Activated B cell treated with CpG ODN at 0.5 μM for 24 hours (primary cell): ENCODE measurements around the gene CLTCL1. TPM values are rescaled to one million over a fixed set of nuclear protein-coding genes. Genes with fewer than 3 reads are reported as not detected.

ENCODE experiments used
- ATAC-seq: fragments of 200-7000 bp; cut with Tn5 transposase; one replicate; pipeline ENCODE4 v1.10.0; 2021; ENCODE audit warnings: low read depth, mild to moderate bottlenecking, moderate library complexity
- CTCF ChIA-PET: fragments of 350-600 bp; sonication (Branson Sonifier 250); formaldehyde crosslinking; loops from one replicate; lab custom pipeline; 2021; ENCODE audit warnings: antibody characterized with exemption; lab: Charles Lee
- POLR2A ChIA-PET: fragments of 350-600 bp; sonication (Branson Sonifier 250); formaldehyde crosslinking; loops from one replicate; lab custom pipeline; 2021; ENCODE audit warnings: antibody characterized with exemption; lab: Charles Lee
- DNase-seq: peaks from one replicate; pipeline ENCODE4 v3.0.0; 2022
- H3K27ac Mint-ChIP-seq: one replicate; pipeline ENCODE4 v1.8.0; 2020; ENCODE audit warnings: mixed read lengths
- H3K27me3 Mint-ChIP-seq: one replicate; pipeline ENCODE4 v1.8.0; 2021; ENCODE audit warnings: mixed read lengths
- H3K36me3 Mint-ChIP-seq: one replicate; pipeline ENCODE4 v1.8.0; 2021; ENCODE audit warnings: low read depth, mixed read lengths
- H3K4me1 Mint-ChIP-seq: one replicate; pipeline ENCODE4 v1.8.0; 2021; ENCODE audit warnings: mixed read lengths
- H3K4me3 Mint-ChIP-seq: one replicate; pipeline ENCODE4 v1.8.0; 2020; ENCODE audit warnings: mild to moderate bottlenecking, mixed read lengths
- H3K9me3 Mint-ChIP-seq: one replicate; pipeline ENCODE4 v1.8.0; 2020; ENCODE audit warnings: mixed read lengths
- intact Hi-C: fragments of 100-400 bp; cut with micrococcal nuclease; formaldehyde crosslinking; loops from one replicate; pipeline ENCODE4 v1.15.1; 2024
- total RNA-seq: library from RNA; stranded (reverse); gene quantifications from 2 replicates; pipeline ENCODE4 v1.2.3, GENCODE V29; 2022
- TF ChIP-seq, protein P1 (sequence below): fragments of 200-600 bp; IDR thresholded peaks from one replicate; pipeline ENCODE4 v1.8.0; 2022; ENCODE audit warnings: antibody characterized with exemption, mild to moderate bottlenecking

CLTCL1 gene
- total RNA-seq, 1 donor from 2014 or later: 5.0 TPM

DNA sequence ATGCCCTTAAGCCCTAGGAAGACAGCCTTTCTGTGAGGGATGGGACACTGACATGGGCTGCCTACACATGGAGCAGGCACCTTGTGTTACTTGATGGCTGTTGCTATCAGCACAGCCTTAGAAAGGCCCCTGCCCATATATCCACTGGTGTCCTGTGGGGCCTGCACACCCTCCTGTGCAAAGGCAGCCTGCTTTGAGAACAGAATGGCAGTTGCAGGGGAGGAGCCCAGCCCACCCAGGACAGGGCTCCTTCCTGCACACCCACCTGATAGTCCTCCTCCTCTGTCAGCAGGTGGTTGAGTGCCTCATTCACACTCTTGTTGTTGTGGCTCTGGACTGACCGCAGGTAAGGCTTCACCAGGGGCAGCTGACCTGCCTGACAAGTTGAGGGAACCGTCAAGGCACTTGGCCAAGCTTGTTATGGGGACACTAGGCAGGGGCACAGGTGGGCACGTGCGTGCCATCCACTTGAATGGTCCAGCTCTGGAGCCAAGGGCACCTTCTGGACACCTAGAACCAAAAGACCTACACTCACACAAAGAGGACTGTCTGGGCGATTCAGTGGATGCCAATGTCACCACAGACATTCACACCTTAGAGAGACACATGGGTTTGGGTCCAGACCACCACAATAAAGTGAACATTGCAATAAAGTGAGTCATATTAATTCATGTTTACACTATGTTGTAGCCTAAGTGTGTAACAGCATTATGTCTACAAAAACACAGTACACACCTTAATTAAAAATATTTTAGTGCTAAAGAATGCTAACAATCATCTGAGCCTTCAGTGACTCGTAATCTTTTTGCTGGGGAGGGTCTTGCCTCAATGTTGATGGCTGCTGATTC is 103.6 kb downstream of the CLTCL1 start:
- TF ChIP-seq, protein P1, sequence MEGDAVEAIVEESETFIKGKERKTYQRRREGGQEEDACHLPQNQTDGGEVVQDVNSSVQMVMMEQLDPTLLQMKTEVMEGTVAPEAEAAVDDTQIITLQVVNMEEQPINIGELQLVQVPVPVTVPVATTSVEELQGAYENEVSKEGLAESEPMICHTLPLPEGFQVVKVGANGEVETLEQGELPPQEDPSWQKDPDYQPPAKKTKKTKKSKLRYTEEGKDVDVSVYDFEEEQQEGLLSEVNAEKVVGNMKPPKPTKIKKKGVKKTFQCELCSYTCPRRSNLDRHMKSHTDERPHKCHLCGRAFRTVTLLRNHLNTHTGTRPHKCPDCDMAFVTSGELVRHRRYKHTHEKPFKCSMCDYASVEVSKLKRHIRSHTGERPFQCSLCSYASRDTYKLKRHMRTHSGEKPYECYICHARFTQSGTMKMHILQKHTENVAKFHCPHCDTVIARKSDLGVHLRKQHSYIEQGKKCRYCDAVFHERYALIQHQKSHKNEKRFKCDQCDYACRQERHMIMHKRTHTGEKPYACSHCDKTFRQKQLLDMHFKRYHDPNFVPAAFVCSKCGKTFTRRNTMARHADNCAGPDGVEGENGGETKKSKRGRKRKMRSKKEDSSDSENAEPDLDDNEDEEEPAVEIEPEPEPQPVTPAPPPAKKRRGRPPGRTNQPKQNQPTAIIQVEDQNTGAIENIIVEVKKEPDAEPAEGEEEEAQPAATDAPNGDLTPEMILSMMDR: no peak
- Mint-ChIP-seq H3K4me1 (no peaks in the 10 kb centered on the region), H3K27ac (no peak overlapping the region), H3K36me3 (no peaks in the 10 kb centered on the region), H3K27me3 (no peaks in the 10 kb centered on the region), H3K4me3 (no peak overlapping the region), H3K9me3 (no peaks in the 10 kb centered on the region)
- CTCF ChIA-PET: no interaction called here
- intact Hi-C loops: no loop called here
- DNase-seq (no peak), ATAC-seq (no peak)
- POLR2A ChIA-PET: interaction anchor here (0.7 kb wide), 1 partner anchor 13 kb away, joined by 4 read pairs; no protein-coding TSS in a partner anchor

DNA sequence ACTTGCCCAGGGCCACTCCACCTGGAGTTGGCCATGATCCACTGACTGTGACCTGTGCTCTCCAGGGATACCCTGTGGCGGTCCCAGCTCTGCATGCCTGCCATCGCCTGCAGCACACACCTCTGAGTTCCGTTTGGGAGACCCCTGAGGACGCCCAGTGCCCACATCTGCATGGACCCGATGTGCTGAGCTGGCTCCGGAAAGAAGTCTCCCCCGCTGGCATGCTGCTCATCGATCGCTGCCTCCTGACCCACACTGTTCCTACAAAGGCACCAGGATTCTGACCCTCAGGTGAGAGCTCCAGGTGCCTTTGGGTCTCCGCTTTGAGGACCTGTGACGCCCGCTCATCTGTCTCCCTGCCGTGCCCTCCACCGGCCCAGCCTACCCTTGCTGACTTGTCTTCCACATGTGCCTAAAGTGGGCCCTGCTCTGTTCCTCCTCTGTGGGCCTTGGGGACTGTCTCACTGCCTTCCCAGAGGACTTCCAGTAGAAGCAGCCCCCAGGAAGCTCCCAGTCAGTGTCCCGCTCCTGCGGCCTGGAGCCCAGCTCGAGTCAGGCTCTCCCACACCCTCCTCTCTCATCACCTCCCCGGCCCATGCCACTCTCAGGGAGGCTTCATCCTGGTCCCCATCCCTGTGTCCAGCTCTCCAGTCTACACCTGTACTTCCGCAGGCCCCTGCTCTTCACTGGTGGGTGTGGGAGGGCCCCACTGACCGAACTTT is 107.1 kb downstream of the CLTCL1 start:
- CTCF ChIA-PET: no interaction called here

DNA sequence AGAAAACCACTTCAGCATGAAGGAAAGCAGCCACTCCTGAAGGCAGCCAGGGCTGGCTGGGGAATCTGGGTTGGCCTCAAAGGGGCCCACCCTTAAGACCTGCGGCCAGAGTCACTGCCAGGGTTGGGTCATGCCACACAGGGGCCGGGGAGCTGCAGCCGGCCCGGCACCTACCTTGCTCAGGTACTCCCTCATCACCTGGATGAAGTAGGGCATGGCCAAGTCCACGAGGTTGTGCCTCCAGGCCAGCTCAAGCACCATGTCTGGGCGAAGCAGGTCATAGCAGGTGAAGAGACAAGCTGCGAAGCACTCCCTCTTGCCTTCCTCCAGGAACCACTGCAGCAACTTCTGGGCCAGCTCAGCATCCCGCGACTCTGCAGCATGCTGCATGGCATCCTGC is 108.3 kb downstream of the CLTCL1 start:
- H3K36me3 Mint-ChIP-seq: peaks cover 3% of the 10 kb centered on the region
- ATAC-seq (no peak), DNase-seq (no peak)
- peaks cover 3% of the 10 kb centered on the region for H3K4me1 Mint-ChIP-seq
- TF ChIP-seq, protein P1: no peak
- CTCF ChIA-PET: interaction anchor here (1.5 kb wide), 1 partner anchor 447 kb away, joined by 4 read pairs; no protein-coding TSS in a partner anchor
- no peaks in the 10 kb centered on the region for H3K9me3 Mint-ChIP-seq
- intact Hi-C loops: no loop called here
- no peak overlapping the region for H3K4me3 Mint-ChIP-seq
- POLR2A ChIA-PET: no interaction called here
- no peak overlapping the region for H3K27ac Mint-ChIP-seq
- H3K27me3 Mint-ChIP-seq: no peaks in the 10 kb centered on the region

More for the DNA sequence above, 107.1 kb downstream of the CLTCL1 start:
- no peak for DNase-seq
- H3K4me3 Mint-ChIP-seq: no peak overlapping the region
- TF ChIP-seq, protein P1: no peak
- intact Hi-C loops: no loop called here
- POLR2A ChIA-PET: no interaction called here
- H3K36me3 Mint-ChIP-seq: no peaks in the 10 kb centered on the region
- no peaks in the 10 kb centered on the region for H3K4me1 Mint-ChIP-seq
- ATAC-seq: no peak
- no peak overlapping the region for H3K27ac Mint-ChIP-seq
- H3K9me3 Mint-ChIP-seq: no peaks in the 10 kb centered on the region
- H3K27me3 Mint-ChIP-seq: no peaks in the 10 kb centered on the region

DNA sequence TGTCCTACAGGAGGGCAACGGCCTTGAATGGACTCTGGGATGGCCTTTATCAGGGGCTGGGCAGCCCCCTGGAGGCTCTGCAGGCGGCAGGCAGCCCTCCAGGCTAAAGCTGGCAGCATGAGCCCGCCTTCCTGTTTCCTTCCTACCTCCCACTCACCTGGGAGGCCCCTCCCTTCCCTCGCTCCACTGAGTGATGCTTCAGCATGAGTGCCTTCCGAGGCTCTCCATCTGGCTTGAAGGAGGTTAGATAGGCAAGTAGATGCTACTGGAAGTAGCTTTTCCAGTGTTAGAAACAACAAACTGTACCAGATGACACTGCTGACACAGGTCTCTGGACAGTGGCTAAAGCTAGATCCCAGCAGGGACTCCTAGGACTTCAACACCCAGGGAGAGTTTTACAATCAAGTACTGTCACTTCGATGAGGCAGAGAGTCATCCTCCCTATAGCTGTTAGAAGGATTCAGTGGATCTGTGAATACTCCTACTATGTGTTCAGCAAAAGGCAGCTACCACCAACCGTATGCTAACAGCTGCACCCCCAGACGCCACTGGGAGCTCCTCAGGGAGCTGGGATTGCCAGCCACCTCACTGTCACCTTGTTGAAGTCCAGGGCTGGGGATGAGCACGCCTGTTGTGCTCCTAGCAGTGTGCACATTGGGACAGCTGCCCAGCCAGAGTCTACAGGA is 108.9 kb downstream of the CLTCL1 start:
- no peaks in the 10 kb centered on the region for H3K9me3 Mint-ChIP-seq
- intact Hi-C loops: no loop called here
- peaks cover 4% of the 10 kb centered on the region for H3K4me1 Mint-ChIP-seq
- H3K27me3 Mint-ChIP-seq: no peaks in the 10 kb centered on the region
- CTCF ChIA-PET: interaction anchor here (1.5 kb wide), 1 partner anchor 447 kb away, joined by 4 read pairs; no protein-coding TSS in a partner anchor
- POLR2A ChIA-PET: no interaction called here
- DNase-seq (no peak), ATAC-seq (no peak)
- no peak overlapping the region for H3K27ac Mint-ChIP-seq
- H3K36me3 Mint-ChIP-seq: peaks cover 3% of the 10 kb centered on the region
- TF ChIP-seq, protein P1: no peak
- H3K4me3 Mint-ChIP-seq: no peak overlapping the region
